ENCODE results near the gene L1TD1. TPM values are rescaled to one million over a fixed set of nuclear protein-coding genes. Genes with fewer than 3 reads are reported as not detected.
"Not testable (repeated sequence)": the region's sequence is repeated elsewhere in the genome, so short reads cannot be mapped to it uniquely, and the experiment has no call there.

L1TD1 gene
- total RNA-seq, 1 donor, result not detected

DNA sequence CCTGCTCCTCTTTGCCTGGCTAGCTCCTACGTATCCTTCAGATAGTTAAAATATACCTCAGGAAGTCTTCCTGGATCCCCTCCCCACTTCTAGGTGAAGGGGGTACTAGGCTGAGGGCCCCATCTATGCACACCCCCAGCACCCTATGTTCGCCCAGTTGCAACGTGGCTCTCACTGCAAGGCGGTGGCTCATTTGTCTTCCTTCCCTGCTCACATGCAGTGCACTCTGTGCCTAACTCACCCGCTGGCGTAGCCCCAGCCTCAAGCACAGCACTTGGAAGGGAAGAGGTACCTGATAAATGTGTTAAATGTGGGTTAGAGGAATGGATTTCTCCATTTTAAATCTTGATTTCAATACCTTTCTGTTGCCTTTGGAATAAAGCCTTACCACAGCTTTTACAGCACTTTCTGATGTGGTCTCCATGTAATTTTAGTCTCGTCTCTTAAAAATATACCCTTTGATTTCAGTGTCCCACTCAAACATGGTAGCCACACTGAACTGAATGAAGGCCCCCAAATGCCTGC, 39.3 kb downstream of the L1TD1 start:
- no peak for DNase-seq (ENCODE audit: low read depth in 2 of 3, low spot score in 2 of 3)

DNA sequence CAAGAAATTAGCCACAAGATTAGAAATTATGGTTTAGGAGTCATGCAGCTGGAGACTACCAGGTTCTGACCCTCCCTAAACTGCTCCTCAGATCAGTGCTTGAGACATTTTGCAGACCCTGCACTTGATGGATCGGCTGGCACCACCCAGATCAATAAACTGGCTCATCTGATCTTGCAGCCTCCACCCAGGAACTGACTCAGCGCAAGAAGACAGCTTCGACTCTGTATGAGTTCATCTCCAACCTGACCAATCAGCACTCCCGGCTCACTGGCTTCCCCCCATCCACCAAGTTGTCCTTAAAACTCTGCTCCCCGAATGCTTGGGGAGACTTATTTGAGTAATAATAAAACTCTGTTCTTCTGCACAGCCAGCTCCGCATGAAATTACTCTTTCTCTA, 40.0 kb downstream of the L1TD1 start:
- no peak for DNase-seq (ENCODE audit: low read depth in 2 of 3, low spot score in 2 of 3)

DNA sequence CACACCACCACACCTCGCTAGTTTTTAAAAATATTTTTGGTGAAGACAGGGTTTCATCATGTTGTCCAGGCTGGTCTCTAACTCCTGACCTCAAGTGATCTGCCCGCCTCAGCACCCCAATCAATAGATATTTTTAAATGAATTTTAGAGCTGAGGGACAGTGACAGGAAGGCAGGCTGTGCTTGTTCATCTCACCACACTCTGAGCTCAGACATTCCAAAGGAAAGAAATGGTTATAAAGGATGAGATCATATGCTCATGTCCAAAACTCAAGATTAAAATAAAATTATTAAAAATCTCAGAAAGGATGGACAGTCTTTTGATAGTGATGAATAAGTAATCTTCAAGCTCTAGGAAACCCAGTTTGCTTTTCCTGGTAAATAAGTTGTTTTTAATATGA, 40.9 kb downstream of the L1TD1 start:
- DNase-seq (ENCODE audit: low read depth in 2 of 3, low spot score in 2 of 3), result no peak

DNA sequence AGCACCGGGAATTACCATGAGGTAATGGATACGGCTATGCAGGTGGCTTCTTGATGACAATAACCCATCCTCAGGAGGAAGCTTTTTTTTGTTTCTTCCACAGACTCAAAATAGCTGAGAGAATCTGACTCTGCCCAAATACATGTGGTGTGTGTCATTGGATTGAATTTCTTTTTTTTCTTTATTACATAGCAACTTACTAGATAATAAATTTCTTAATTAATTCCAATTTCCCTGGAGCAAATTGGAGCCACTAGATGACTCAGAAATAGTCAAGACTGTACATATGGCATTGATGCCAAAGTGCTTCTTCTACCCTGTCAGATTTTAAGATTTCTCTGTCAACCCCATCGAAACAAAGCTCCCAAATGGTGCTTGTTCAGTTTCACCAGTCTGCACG, 42.7 kb downstream of the L1TD1 start:
- no peak for DNase-seq (ENCODE audit: low read depth in 2 of 3, low spot score in 2 of 3)

DNA sequence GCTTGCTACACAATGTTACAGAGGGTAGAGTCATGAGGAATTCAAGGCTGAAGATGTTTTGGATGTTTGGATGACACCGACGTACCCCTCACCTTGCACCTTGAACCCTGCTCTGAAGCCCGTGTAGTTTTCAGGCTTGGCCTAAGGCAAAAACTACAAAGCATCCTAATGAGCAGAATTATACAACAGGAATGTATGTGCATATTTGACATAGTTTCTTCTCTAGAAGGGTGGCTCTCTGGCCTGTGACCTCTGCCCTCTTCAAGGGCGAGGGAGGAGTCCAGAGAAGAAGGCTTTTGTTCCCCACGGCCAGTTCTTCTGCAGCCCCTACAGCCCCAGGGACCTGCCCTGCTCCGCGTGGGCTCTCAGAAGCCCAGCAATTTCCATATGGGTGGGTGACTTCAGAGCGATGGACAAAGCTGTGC, 43.3 kb downstream of the L1TD1 start:
- DNase-seq (ENCODE audit: low read depth in 2 of 3, low spot score in 2 of 3), result no peak

DNA sequence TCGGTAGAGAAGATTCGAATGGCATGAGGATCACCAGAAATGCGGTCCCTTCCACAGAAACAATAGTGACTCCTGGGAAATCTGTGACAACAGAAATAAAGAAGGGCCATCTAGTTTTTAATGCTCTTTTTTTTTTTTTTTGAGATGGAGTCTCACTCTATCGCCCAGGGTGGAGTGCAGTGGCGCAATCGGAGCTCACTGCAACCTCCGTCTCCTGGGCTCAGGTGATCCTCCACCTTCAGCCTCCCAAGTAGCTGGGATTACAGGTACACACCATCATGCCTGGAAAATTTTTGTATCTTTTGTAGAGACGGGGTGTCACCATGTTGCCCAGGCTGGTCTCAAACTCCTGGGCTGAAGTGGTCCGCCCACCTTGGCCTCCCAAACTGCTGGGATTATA, 43.9 kb downstream of the L1TD1 start:
- no peak for DNase-seq (ENCODE audit: low read depth in 2 of 3, low spot score in 2 of 3)

DNA sequence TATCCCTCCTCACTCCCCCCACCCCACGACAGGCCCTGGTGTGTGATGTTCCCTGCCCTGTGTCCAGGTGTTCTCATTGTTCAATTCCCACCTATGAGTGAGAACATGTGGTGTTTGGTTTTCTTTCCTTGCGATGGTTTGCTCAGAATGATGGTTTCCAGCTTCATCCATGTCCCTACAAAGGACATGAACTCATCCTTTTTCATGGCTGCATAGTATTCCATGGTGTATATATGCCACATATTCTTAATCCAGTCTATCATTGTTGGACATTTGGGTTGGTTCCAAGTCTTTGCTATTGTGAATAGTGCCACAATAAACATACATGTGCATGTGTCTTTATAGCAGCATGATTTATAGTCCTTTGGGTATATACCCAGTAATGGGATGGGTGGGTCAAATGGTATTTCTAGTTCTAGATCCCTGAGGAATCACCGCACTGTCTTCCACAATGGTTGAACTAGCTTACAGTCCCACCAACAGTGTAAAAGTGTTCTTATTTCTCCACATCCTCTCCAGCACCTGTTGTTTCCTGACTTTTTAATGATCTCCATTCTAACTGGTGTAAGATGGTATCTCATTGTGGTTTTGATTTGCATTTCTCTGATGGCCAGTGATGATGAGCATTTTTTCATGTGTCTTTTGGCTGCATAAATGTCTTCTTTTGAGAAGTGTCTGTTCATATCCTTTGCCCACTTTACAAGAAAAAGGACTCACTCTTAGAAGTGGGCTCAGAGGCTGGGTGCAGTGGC, 45.2 kb downstream of the L1TD1 start:
- not testable (repeated sequence) for DNase-seq (ENCODE audit: low read depth in 2 of 3, low spot score in 2 of 3)

DNA sequence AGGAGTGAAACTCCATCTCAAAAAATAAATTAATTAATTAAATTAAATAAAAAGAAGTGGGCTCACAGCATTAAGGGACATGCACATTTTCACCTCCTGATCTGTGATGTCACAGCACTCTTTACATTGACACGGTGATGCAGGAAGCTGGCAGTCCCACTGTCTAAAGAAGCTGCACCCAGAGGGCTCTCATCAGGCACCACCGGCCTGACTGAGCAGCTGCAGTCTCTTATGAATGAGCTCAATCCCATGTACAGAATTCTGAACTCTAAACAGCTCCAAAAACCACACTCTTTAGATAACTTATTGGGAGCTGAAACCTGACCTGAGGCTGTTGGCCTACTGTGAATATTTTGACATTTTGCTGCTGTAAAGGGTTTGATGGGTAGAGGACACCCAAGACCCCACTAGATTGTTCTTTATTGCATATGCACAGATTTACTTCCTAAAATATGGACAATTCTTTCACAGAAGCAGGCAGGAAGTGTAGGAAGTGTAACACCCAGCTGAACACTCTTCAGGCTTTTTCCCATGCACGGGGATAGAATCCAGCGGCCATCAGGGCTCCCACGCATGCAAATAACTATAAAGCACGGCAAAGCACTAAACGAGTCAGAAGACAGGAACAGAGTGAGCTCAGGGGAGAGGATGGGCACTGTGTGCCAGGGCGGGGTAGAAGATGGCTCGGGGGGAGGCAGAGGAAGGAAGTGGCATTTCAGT, 46.2 kb downstream of the L1TD1 start:
- no peak for DNase-seq (ENCODE audit: low read depth in 2 of 3, low spot score in 2 of 3)

DNA sequence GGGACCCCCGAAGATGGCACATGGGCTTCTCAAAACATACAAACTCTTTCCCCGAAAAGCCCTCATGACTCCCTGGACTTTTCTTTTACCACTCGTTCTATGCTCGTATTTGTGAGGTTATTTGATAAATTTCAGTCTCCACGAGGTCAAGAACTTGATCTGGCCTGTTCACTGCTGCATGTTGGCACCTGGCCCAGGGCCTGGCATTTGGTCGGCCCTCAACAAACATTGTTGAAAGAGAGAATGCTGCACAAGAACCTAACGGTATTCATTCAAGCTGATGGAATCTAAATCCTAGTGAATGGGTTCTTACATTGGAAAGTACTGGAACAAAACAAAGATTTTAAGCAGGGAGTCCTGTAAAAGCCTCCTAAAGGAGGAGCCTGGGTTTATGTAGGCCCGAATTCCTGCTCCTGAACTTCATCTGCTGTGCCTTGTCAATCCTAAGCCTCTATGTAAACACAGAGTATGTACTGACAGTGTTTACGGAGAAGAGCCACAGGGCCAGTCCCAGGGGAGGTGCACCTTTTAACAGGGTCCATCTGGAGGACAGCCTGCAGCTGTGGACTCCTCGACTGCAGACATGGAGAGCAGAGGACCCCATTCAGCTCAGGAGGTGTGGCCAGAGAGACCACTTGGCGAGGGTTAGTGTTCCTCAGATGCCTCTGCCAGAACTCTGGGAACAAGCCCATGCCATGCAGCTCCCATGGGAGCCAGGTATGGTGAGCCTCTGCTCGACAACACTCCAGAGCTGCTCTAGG, 46.9 kb downstream of the L1TD1 start:
- no peak for DNase-seq (ENCODE audit: low read depth in 2 of 3, low spot score in 2 of 3)

DNA sequence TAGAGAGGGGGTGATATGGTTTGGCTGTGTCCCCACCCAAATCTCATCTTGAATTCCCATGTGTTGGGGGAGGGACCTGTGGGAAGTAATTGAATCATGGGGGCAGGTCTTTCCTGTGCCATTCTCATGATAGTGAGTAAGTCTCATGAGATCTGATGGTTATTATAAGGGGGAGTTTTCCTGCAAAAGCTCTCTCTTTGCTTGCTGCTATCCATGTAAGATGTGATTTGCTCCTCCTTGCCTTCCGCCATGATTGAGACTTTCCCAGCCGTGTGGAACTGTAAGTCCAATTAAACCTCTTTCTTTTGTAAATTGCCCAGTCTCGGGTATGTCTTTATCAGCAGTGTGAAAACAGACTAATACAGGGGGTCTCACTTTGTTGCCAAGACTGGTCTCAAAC, 49.7 kb downstream of the L1TD1 start:
- not testable (repeated sequence) for DNase-seq (ENCODE audit: low read depth in 2 of 3, low spot score in 2 of 3)

DNA sequence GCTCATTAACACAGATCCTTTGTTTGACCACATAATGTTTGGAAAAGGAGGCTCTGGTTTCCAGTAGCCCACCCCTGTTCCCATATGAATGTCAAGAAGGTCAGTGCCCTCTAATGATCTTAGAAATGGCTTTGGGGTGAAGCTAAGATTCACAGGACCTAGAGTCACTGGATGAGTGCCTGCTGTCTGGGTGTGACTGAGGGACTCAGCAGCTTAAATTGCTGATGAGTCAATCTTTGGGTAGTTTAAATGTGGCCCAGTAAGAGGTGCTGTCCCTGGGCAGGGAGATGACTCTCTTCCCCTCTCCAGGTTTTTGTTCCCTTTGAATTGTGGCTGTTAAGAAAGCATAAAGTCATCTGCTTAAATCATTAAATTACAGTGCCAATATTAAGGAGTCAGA, 50.6 kb downstream of the L1TD1 start:
- no peak for DNase-seq (ENCODE audit: low read depth in 2 of 3, low spot score in 2 of 3)

DNA sequence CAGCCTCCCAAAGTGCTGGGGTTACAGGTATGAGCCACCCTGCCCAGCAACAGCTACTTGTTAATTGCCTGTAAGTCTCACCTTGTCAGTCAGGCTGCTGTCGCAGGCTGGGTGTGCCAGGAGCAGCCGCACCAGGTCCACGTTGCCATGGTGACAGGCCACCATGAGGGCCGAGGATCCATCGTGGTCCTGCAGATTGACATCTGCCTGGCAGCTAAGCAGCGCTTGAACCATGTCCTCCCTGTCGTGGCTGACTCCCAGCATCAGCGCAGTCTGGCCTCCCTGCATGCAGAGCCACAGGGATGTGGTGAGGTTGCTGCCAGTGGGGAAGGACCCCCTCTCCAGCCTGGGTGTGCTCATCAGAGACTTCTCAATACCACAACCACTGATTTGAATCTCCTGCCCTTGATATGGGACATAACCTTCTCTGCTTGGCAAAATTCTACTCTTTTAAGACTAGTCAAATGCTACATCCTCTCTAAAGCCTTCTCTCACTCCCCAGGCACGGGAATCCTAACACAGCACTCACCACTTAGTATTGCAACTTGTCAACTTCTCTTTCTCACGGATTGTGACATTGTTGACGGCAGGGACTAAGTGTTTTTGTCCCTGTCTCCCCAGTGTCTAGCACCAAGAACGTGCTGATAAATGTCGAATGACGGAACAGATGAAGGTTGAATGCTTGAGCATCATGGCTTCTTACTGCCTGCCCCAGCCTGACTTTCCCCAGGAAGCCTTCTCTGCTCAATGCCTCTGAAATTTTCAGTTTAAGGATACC, 52.9 kb downstream of the L1TD1 start:
- no peak for DNase-seq (ENCODE audit: low read depth in 2 of 3, low spot score in 2 of 3)

DNA sequence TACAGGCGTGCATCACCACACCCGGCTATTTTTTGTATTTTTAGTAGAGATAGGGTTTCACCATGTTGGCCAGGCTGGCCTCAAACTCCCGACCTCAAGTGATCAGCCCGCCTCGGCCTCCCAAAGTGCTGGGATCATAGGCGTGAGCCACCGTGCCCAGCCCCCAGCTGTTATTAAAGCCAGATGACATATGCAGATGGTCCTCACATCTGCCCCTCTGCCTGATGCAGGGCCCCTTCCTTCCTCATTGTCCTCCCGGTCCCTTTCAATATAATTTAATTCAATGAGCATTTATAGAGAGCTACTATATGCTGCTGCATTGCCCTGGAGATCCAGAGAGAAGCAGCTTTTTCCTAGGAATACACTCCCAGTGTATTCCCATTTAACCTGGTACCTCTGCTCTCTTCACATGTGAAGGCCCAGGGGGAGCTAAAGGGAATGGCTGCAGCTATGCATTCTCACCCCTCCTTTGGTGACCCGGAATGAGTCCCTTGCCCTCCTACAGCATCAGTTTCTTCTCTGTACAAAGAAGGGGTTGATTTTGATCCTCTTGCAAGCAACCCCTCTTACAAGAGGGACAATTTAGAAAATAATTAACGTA, 55.6 kb downstream of the L1TD1 start:
- DNase-seq (ENCODE audit: low read depth in 2 of 3, low spot score in 2 of 3), result peak in 1 of 3 donors; percentile 33

DNA sequence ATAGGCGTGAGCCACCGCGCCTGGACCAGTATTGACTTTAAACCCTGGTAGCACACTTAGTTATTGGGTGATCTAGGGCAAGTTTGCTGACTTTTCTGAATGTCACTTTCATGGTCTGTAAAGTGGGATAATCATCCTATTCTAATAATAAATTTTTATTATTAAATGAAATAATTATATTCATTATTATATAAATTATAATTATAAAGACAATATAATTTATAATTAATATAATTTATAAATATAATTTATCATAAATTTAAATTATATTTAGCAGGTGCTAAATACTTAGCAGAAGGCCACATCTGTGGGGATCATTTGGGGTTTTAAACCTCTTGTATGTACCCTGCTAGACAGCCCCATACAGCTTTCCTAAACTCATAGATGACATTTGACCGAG, 64.9 kb downstream of the L1TD1 start:
- no peak for DNase-seq (ENCODE audit: low read depth in 2 of 3, low spot score in 2 of 3)

DNA sequence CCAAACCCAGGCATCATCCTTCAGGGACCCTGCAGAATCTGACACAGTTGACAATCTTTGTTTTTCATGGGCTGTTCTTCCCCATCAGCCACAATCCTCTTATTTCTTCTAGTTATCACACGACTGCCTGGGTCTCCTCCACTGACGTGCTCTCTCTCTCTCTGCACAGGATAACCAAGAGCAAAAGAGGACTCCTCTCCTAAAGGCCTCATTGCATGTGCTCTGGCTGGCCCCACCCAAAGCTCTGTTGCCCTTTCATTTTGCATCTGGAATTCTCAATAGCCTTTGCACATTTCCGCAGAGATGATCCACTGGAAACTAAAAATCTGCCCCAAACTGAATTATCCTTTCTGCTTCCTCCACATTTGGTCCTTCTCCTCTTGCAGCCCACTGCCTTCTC, 66.0 kb downstream of the L1TD1 start:
- DNase-seq (ENCODE audit: low read depth in 2 of 3, low spot score in 2 of 3), result no peak

Other genes with a start within 250 kb of the L1TD1 start
- under 0.01 TPM for gene KANK4, start 124.6 kb downstream of the L1TD1 start, total RNA-seq
- gene USP1, start 242.2 kb downstream of the L1TD1 start, total RNA-seq, result 14.3 TPM